ENCODE results near the gene FAM162A.
"Not testable (repeated sequence)": the region's sequence is repeated elsewhere in the genome, so short reads cannot be mapped to it uniquely, and the experiment has no call there.

Gene FAM162A

GRCh38 chr3:122421101-122421500 lies 37.1 kb downstream of the FAM162A start:
- DNase-seq (ENCODE audit: low spot score) = no peak

GRCh38 chr3:122421836-122422235 lies 37.9 kb downstream of the FAM162A start:
- DNase-seq (ENCODE audit: low spot score) = no peak

- DNase-seq (ENCODE audit: low spot score) = no peak
These were observed 44.0 kb downstream of the FAM162A start for GRCh38 chr3:122427857-122428471.

- DNase-seq (ENCODE audit: low spot score) = no peak
These were observed 46.4 kb downstream of the FAM162A start for GRCh38 chr3:122430371-122430770.

- DNase-seq (ENCODE audit: low spot score) = no peak
These were observed 52.0 kb downstream of the FAM162A start for GRCh38 chr3:122435950-122436349.

- no peak for DNase-seq (ENCODE audit: low spot score)
These were observed 59.1 kb downstream of the FAM162A start for GRCh38 chr3:122443090-122443489.

GRCh38 chr3:122443762-122444490 lies 59.9 kb downstream of the FAM162A start:
- DNase-seq (ENCODE audit: low spot score) = not testable (repeated sequence)

- DNase-seq (ENCODE audit: low spot score) = not testable (repeated sequence)
These were observed 60.5 kb downstream of the FAM162A start for GRCh38 chr3:122444491-122444887.

GRCh38 chr3:122448218-122448617 lies 64.2 kb downstream of the FAM162A start:
- DNase-seq (ENCODE audit: low spot score) = not testable (repeated sequence)

GRCh38 chr3:122451371-122451770 lies 67.4 kb downstream of the FAM162A start:
- no peak for DNase-seq (ENCODE audit: low spot score)

- no peak for DNase-seq (ENCODE audit: low spot score)
These were observed 72.1 kb downstream of the FAM162A start for GRCh38 chr3:122456074-122456473.

GRCh38 chr3:122457706-122458105 lies 73.7 kb downstream of the FAM162A start:
- DNase-seq (ENCODE audit: low spot score) = no peak

GRCh38 chr3:122458992-122459391 lies 75.0 kb downstream of the FAM162A start:
- peak; percentile 29 for DNase-seq (ENCODE audit: low spot score)

- no peak for DNase-seq (ENCODE audit: low spot score)
These were observed 77.8 kb downstream of the FAM162A start for GRCh38 chr3:122461806-122462205.

Data from SW480 (cell line).